Activated CD8-positive, alpha-beta memory T cell treated with anti-CD3 and anti-CD28 coated beads for 4 hours (primary cell): ENCODE results near the gene PPM1F.

ENCODE experiments used
- DNase-seq, 2 donors: peaks; one replicate each; pipeline ENCODE4 v3.0.0-alpha.2; 2020; ENCODE audit warnings: low read depth in 2 of 2

PPM1F gene

DNA sequence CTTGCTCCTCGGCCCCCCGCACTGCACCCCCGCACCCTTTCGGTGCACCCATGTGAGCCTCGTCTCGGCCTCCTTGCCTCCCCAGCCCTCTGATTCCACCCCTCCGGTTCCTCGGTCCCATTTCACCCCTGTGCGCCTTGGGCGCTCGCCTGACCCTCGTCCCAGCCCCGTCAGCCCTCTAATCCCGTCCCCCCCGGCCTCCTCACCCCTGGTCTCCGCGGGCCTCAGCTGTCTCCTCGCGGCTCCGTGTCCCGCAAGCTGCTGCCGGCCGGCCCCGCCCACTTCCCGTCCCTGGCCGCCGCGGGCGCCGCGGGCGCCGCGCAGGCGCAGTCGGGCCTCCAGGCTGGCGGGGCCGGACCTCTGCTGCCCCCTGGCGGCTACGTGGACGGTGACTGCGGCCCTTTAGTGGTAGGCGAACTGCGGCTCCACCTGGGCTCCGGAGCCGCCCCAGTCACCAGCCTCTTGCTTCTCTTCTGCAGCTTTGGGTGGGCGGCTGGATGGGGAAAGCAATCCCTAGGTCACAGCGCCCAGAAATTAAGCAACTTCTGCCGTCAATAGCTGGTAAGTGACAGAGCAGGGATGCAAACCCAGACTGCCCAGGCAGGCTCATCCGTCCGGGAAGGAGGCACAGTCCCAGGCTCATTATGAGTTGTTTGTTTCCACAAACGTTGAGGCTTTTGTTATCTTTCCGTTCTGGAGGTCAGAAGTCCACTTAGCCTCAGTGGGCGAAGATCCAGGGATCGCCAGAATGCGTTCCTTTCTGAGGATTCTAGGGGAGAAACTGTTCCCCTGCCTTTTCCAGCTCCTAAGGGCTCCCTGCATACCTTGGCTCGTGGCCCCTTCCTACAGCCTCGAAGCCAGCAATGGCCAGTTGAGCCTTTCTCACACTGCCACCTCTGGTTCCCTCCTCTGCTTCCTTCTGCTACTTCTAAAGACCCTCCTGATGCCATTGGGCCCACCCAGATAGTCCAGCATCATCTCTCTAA, at the start of gene PPM1F:
Gene PPM1F (minus strand): TSS at position 263 of the 986 bp plus-strand sequence. CDS start 6,800 bp downstream, outside the sequence.
- peak; percentile 67 to 74 for DNase-seq

- DNase-seq = no peak
Measured at GRCh38 chr22:22001664-22002525, 49.2 kb upstream of the PPM1F start.

DNA sequence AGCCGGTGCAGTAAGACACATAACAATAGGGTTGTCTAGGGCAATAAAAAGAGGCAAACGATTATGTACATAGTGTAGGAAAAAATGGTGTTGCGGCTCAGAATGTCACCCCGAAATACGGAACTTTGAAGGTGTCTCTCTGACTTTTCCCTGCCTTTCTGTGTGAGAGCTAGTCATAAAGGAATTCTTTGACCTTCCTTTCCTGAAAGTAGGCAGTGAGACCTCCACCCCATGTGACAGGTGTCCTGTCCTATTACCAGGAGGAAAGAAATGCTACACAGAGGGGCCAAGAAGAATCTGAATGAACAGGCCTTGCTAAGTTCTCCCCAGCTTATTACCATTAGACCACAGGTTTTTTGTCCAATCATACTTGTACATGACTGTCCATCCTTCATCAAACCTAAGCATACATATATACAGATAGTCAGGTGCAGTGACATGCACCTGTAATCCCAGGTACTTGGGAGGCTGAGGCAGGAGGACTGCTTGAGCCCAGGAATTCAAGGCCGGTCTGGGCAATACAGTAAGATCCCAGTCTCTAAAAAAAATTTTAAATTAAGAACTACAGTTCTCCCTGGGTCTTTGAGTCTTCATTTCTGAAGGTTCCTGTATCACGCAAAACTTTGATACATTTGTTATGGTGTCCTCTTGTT, 46.1 kb upstream of the PPM1F start:
- DNase-seq = no peak

DNA sequence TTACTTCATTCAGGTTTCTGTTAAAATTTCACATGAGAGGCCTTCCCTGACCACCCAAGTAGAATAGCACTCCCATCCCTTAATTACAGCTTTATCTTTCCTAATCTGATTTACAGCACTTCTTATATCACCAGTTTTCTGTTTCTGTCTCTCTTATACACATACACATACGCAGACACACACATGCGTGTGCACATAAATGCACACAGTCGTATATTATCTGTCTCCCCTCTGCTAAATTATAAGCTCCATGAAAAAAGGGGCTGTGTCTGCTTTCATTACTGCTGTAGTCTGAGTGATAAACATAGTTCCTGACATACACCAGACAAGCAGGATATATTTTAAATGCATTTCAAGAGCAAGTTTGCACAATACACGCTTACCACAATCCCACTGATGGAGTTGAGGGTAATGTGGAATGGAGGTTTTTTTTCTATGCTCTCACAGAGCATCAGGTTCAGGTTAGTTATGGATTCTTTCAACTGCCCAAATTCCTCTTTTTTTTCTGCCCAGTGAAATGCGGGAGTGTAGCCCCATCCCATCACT, 43.6 kb upstream of the PPM1F start:
- DNase-seq = no peak

- no peak for DNase-seq
Measured at GRCh38 chr22:21995660-21996059, 43.0 kb upstream of the PPM1F start.

DNA sequence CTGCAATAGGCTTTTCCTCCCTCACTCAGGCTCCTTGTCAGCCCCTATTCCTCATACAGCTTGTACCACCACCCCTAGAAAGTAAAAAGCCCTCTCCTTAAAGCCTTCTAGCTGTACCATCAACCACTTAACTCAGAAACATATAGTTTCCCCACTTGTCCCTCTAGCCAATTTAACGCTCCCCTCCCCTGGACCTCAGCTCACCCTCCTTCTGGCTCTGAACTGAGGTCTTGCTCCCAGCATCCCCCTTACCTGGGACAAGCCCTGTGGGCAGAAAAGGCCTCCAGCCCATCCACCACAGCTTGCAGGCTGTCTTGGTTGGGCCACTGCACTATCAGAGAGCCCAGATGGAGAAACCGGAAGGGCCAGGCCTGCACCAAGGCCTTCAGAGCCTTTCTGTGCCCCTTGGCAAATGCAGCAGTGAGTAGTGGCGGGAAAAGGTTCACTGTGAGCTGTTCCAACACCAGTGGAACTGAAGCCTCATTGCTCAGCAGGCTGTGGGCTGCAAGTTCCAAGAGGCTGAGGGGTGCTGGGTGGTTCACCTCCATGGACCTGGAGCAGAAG, 42.3 kb upstream of the PPM1F start:
- no peak for DNase-seq

GRCh38 chr22:21992593-21993237, 40.1 kb upstream of the PPM1F start:
- DNase-seq = no peak

DNA sequence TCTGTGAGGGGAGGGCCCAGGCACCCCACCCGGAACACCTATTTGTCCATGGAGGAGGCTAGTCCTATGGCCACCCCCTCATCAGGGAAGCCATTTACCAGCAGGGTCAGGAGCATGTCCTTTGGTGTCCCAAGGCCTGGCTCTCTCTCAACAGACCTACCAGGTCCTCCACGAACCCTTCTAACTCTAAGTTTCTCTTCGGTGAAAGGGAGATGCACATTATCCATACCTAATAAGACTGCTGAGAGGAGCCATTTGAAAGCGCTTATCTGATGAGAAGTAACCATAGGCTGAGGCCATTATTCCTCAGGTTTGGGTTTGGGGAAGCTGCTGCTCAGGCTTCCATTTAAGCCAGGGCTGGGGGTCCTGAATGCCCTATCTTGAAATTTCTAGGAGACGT, 39.1 kb upstream of the PPM1F start:
- DNase-seq = no peak

DNA sequence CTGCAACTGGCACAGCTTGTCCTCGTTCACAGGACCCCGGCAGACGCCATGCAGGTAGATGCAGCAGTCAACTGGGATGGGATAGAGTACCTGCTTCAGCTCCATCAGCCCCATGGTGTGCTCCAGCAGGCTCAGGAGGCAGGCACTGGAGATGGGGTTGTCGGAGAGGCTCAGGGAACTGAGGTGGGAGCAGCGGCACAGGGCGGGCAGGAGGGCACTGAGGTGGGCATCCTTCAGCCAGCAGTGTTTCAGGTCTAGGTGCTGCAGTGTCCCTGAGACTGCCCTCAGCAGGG, 38.6 kb upstream of the PPM1F start:
- no peak for DNase-seq

DNA sequence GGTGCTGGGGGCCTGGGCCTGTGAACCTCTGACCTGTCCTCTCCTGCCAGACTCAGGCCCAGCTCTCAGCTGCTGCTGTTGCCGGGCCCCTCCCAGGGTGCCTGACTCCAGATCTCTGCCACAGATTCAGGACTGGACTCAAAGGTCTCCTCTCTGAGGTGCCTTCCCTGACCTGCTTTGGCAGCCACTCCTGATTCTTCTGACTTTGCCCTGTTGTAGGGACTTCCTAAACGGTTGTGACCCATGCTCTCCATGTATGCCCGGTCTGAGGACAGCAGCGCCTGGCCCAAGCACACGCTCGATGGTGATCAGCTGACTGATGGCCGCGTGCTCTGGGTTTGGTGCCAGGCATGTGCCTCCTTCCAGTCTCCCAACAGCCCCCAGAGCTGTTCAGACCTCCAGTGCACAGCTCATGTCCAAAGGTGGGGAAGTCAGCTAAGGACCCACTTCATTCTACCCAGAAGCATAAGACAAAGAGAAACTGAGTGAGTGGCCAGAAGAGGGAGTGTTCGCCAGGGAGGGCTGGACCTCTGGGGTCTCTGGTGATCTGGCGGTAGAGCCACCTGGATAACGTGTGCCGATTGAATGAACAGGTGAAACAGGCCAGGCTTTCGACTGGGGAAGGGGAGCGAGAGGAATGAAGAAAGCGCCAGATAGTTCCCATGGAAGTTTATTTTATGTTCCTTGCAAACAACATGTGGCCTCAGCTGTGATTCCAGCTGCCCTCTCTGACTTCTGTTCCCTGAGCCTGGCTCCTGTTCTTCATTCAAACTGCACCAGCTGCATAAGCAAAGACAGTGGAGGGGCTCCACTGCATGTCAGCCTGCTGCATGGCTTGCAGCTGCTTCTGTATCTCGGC, 38.0 kb upstream of the PPM1F start:
- DNase-seq = no peak

- no peak for DNase-seq
Measured at GRCh38 chr22:21989049-21989448, 36.4 kb upstream of the PPM1F start.

DNA sequence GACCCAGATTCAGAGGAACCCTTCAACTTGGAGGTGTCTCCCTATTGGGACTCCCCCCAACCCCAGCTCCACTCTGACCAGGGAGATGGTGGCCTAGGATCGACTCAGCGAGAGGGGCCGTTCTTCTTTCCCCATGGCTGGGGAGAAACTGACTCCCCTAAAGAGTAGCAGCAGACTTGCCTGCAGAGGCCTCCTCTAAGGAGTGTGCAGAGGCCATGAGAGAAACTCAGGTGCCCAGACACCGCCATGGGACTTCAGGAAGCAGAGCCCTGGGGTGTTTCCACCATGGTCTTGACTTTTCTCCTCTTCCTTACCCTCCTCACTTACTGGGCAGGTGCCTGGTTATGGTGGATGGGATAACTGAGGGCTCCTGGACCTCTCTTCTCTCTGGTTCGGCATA, 32.6 kb upstream of the PPM1F start:
- no peak for DNase-seq

DNA sequence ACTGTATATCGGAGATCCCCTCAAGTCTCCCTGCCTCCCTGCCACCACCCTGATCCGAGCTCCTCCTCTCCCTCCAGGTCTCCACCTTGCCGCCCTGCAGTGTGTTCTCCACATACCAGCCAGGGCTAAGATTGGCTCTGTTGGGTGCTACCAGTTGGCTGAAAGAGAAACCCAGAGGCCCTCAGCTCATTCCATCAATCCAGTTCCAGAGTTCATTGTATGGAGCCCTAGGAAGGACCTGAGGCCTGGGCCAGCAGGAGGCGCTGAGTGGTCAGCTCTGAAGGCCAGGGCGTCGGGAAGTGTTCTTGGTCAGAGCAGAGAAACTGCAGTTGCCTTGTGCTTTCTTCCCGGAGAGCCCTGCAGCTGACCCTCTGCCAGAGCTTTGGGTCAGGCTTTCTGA, 32.1 kb upstream of the PPM1F start:
- no peak for DNase-seq

DNA sequence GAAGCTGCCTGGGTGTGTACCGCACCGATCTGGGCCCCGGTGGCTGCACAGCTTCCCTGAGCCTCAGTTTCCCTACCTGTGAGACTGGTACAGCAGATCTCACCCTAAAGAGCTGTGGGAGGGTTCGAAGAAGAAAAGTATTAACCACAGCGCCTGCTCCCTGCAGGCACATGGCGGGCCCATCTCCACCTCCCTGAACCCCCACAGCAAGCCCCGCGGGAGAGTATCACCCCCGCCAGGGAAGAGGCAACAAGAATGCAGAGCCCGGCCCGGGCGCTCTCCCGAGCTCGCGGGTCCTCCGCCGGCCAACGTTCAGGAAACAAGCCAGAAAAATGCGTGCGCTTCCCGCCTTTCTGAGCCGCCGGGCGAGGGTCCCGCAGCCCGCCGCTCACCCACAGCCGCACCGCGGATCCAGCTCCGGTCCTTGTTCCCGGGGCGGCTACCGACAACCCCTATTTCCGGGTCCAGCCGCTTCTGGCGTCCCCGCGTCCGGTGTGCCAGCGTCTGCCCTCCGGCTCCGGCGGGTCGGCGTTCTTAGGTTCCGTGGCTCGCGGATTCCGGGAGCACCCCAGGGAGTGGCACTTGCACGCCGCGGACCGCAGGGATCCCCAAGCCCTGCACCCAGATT, 29.8 kb upstream of the PPM1F start, which contains the start of gene TOP3B:
Gene TOP3B (minus strand): TSS at position 450 of the 628 bp plus-strand sequence. CDS start 7,078 bp downstream, outside the sequence.
- peak; percentile 59 to 60 for DNase-seq

DNA sequence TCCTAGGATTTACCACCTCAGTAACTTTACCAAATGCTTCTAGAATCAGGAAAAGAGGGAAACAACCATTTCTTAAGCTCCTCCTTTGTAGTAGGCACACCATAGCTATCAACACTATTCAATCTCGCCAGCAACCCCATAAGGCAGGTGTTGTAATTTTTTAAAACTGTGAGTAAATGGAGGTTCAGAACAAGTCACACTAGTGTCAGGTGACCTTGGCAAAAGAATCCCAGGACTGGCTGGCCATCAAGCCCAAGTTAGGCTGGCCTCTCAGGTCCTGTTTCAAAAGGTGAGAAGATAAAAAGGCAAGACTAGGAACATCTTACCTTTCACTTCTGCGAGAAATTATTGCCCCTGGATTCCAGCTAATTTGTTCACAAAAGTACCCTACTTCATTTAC, 29.2 kb upstream of the PPM1F start:
- DNase-seq = no peak

DNA sequence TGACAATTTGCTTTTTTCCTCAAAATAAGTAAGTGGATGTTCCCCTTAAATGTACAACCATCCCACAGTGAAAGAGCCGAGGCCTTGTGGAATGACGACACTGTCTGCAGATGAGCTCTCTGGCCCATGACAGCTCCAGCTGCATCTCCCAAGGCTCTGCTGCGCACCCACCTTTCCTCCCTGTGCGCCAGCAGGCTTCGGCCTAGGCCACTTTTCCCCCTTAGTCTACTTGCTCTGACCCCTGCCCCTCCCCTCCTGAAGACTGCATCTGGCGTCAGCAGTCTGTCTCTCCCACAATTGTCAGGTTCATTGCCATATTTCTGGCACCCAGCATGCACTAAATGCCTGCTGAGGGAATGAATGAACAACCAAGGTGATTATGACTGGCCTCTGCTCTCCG, 27.9 kb upstream of the PPM1F start:
- no peak for DNase-seq

- DNase-seq = no peak
Measured at GRCh38 chr22:21978564-21979386, 26.1 kb upstream of the PPM1F start.

DNA sequence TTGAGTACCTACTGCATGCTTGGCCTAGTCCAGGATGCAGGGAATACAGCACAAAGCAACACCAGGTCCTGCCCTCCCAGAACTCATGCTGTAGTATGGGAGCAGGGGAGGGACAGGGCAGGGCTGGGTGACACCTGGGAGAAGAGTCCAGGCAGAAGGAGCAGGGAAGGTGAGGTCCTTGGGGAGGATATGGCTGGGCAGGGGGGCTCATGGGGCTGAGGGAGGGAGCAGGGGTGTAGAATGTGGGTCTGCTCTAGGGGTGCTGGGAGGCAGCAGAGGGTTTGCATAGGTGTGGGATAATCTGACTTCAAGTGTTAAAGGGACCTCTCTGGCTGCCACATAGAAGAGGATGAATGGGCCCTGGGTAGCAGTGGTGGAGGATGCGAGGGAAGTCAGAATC, 25.2 kb upstream of the PPM1F start:
- no peak for DNase-seq
